GM12878 (cell line): ENCODE measurements around the gene VLDLR.

ENCODE experiments used
- BCL11A ChIP-seq: IDR thresholded peaks from 2 replicates; pipeline ENCODE4 v1.6.1; 2011; ENCODE audit warnings: low read depth, low read length
- CBFB ChIP-seq: IDR thresholded peaks from 2 replicates; pipeline ENCODE4 v1.6.1; 2016; ENCODE audit warnings: antibody characterized with exemption, low read depth
- EZH2 ChIP-seq: IDR thresholded peaks from 2 replicates; pipeline ENCODE4 v1.6.1; 2012; ENCODE audit warnings: low read depth, mild to moderate bottlenecking, control low read depth, inconsistent platforms, low read length, borderline replicate concordance; ENCODE audit not compliant: control insufficient read depth
- GABPA ChIP-seq: IDR thresholded peaks from 2 replicates; pipeline ENCODE4 v1.6.1; 2014; ENCODE audit warnings: antibody characterized with exemption, low read depth, mild to moderate bottlenecking, inconsistent platforms
- HCFC1 ChIP-seq: fragments of 150-350 bp; IDR thresholded peaks from 2 replicates; pipeline ENCODE4 v1.6.1; 2014; ENCODE audit warnings: low read length
- IRF3 ChIP-seq: fragments of 450-650 bp; IDR thresholded peaks from 2 replicates; pipeline ENCODE4 v1.6.1; 2014; ENCODE audit warnings: mild to moderate bottlenecking
- RAD51 ChIP-seq: fragments of 450-650 bp; IDR thresholded peaks from 2 replicates; pipeline ENCODE4 v1.6.1; 2016; ENCODE audit warnings: moderate library complexity, mild to moderate bottlenecking, inconsistent platforms
- SPI1 ChIP-seq: IDR thresholded peaks from 2 replicates; pipeline ENCODE4 v1.6.1; 2011; ENCODE audit warnings: low read depth, mild to moderate bottlenecking, low read length, moderate library complexity, borderline replicate concordance; ENCODE audit not compliant: insufficient read depth
- ZBED1 ChIP-seq: IDR thresholded peaks from 2 replicates; pipeline ENCODE4 v1.6.1; 2016; ENCODE audit warnings: borderline replicate concordance
- ZNF207 ChIP-seq: fragments of 450-650 bp; IDR thresholded peaks from 2 replicates; pipeline ENCODE4 v1.6.1; 2014; ENCODE audit warnings: antibody characterized with exemption, mild to moderate bottlenecking, borderline replicate concordance

- TF ChIP-seq BCL11A (no peak), ZNF207 (no peak), SPI1 (no peak), CBFB (no peak), EZH2 (no peak), HCFC1 (no peak), ZBED1 (no peak), IRF3 (no peak), RAD51 (no peak), GABPA (no peak)
Observed at GRCh38 chr9:2691212-2691611, 69.6 kb downstream of the VLDLR start.
